Stomach (tissue), 4 donors: ENCODE data around the gene WDR82.

Experiments
- EP300 ChIP-seq: sonication (generic); formaldehyde crosslinking; IDR thresholded peaks from one replicate; pipeline ENCODE4 v1.6.1; 2017; ENCODE audit warnings: antibody characterized with exemption
- POLR2A ChIP-seq, 4 donors: fragments of 450-650 bp; IDR thresholded peaks; one replicate each; pipeline ENCODE4 v1.6.1; 2016; ENCODE audit warnings: antibody characterized with exemption in 4 of 4, control low read depth in 2 of 4, mild to moderate bottlenecking in 1 of 4, moderate library complexity in 1 of 4
- POLR2AphosphoS5 ChIP-seq, 3 donors: sonication (generic); formaldehyde crosslinking; IDR thresholded peaks; one replicate each; pipeline ENCODE4 v1.6.1; 2016; ENCODE audit warnings: antibody characterized with exemption in 3 of 3
- TF ChIP-seq, protein P1 (sequence below), 7 experiments: fragments of 450-650 bp in 4 of 7; fragments of 200-600 bp in 3 of 7; sonication (generic) in 3 of 7; IDR thresholded peaks; one replicate each; pipeline ENCODE4 v1.5.1; 2016 to 2019; ENCODE audit warnings: antibody characterized with exemption in 7 of 7, control low read depth in 2 of 7, mild to moderate bottlenecking in 1 of 7

DNA sequence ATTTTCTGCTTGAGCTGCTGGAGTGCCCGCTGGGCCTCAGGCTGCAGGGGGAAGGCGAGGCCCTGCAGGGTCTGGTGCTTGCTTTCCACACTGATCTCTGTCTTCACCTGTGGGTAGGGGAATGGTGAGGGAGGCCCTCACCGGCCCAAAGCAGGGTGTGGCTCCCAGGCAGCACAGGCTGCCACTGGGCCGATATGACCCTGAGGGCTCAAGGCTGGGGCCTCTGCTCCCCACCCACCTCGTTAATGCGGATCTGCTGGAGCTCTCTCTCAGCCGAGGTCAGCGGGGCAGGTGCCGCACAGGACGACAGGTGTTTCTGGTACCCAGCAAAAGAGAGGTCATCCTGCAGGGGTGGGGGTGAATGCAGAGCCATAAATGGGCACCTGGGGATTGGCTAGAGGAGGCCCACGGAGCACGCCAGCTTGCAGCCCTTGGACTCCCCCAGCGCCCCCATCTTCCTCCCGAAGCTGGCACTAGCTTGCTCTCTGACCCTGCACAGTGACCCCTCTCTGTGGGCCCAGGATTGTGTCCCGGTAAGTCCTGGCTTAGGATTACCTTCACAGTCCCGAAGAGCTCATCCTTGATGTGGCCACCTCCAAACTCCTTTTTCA lies 47.5 kb downstream of the WDR82 start:
- TF ChIP-seq POLR2A (IDR thresholded peaks at IDR 0.05), result no peak
- TF ChIP-seq, protein P1, sequence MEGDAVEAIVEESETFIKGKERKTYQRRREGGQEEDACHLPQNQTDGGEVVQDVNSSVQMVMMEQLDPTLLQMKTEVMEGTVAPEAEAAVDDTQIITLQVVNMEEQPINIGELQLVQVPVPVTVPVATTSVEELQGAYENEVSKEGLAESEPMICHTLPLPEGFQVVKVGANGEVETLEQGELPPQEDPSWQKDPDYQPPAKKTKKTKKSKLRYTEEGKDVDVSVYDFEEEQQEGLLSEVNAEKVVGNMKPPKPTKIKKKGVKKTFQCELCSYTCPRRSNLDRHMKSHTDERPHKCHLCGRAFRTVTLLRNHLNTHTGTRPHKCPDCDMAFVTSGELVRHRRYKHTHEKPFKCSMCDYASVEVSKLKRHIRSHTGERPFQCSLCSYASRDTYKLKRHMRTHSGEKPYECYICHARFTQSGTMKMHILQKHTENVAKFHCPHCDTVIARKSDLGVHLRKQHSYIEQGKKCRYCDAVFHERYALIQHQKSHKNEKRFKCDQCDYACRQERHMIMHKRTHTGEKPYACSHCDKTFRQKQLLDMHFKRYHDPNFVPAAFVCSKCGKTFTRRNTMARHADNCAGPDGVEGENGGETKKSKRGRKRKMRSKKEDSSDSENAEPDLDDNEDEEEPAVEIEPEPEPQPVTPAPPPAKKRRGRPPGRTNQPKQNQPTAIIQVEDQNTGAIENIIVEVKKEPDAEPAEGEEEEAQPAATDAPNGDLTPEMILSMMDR (IDR thresholded peaks at IDR 0.05), result no peak
- no peak for TF ChIP-seq POLR2AphosphoS5 (IDR thresholded peaks at IDR 0.05)
- no peak for TF ChIP-seq EP300
